Body of pancreas (tissue), 4 donors: Measurements from ENCODE around the gene FAM193B. TPM values are rescaled to one million over a fixed set of nuclear protein-coding genes. Genes with fewer than 3 reads are reported as not detected.

Experiments
- ATAC-seq: fragments of 150-250 bp; one replicate; pipeline ENCODE4 v1.9.1; 2016
- DNase-seq, 4 donors: peaks; one replicate each; pipeline ENCODE4 v3.0.0-alpha.2; 2019
- H3K27ac ChIP-seq, 4 donors: fragments of 200-600 bp; sonication (generic); 1 replicate in 3 of 4; 2 replicates in 1 of 4; pipeline versions ENCODE4 v1.5.1 to v1.6.1; 2016 to 2019; ENCODE audit warnings: mild to moderate bottlenecking in 1 of 4, mixed read lengths in 1 of 4, moderate library complexity in 1 of 4
- H3K27me3 ChIP-seq, 2 donors: fragments of 200-600 bp; sonication (generic); one replicate each; pipeline ENCODE4 v1.6.0; 2016; ENCODE audit warnings: mild to moderate bottlenecking in 1 of 2
- H3K36me3 ChIP-seq, 2 donors: fragments of 200-600 bp; sonication (generic); replicated peaks in 1 of 2; 2 replicates each; pipeline ENCODE4 v1.5.1; 2016; ENCODE audit warnings: low read depth in 2 of 2; ENCODE audit not compliant: insufficient read depth in 1 of 2
- H3K4me1 ChIP-seq: fragments of 200-600 bp; sonication (generic); one replicate; pipeline ENCODE4 v1.6.0; 2016
- H3K4me3 ChIP-seq, 2 donors: fragments of 200-600 bp; sonication (generic); 1 replicate in 1 of 2; 2 replicates in 1 of 2; pipeline ENCODE4 v1.5.1; 2016 to 2019
- H3K9me3 ChIP-seq, 3 donors: fragments of 200-600 bp; sonication (generic); 1 replicate in 2 of 3; 2 replicates in 1 of 3; pipeline ENCODE4 v1.5.1; 2016
- CTCF ChIP-seq, 7 experiments: fragments of 450-650 bp in 4 of 7; fragments of 200-600 bp in 3 of 7; sonication (generic) in 3 of 7; IDR thresholded peaks; one replicate each; pipeline ENCODE4 v1.5.1; 2016 to 2019; ENCODE audit warnings: antibody characterized with exemption in 7 of 7
- POLR2A ChIP-seq, 3 donors: fragments of 450-650 bp; IDR thresholded peaks; one replicate each; pipeline ENCODE4 v1.6.1; 2016; ENCODE audit warnings: antibody characterized with exemption in 3 of 3, mild to moderate bottlenecking in 2 of 3
- WGBS, 2 donors: methylation state at CpG; one replicate each; pipeline ENCODE4 v1.1.5; 2017; 5-methylcytosine and 5-hydroxymethylcytosine counted together
- intact Hi-C: fragments of 100-400 bp; cut with DNase I; formaldehyde crosslinking; loops from one replicate; pipeline ENCODE4 v1.15.1; 2023
- total RNA-seq, 2 donors: library from RNA; depleted of rRNA; stranded (reverse); fragments of >200 nt; gene quantifications; one replicate each; pipeline ENCODE4 v1.1.0, GENCODE V29; 2016

FAM193B gene
- total RNA-seq, 2 donors from 2014 or later, result 79.9 to 133 TPM

DNA sequence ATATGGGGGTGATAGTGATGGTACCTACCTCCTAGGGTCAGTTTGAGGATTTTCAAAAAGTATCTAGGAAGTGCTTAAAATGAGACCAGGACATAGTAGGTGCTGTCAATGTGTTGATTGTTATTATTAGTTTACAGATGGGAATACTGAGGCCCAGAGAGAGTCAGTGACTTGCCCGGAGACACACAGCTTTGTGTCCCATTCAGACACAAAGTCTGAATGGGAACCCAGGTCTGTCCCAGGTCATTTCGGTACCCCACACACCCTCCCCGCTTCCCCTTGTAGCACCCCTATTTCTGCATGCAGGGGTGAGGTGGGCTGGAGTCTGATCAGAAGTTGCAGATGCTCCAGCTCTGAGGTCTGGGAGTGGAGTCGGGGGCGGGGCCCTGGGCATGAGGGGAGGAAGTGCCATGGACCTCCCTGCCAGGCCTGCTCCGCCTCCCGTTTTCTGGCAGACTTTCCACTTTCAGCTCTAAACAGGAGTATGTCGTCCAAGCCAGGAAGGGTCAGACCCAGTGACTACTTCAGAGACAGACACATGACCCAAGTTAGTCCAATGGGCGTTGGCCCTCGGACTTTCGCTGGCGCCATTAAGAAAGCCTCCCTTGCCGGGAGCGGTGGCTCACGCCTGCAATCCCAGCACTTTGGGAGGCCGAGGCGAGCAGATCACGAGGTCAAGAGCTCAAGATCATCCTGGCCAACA, 77.7 kb downstream of the FAM193B start:
- DNase-seq, result no peak
- H3K27me3 ChIP-seq, result no peaks in the 10 kb centered on the region
- H3K27ac ChIP-seq, result no peak overlapping the region
- intact Hi-C loops, result loop anchor here (10.0 kb wide), 1 partner anchor 162 kb away; the partner anchor contains the start of gene MXD3
- no peaks in the 10 kb centered on the region for H3K9me3 ChIP-seq
- ATAC-seq, result no peak
- peaks cover 28% of the 10 kb centered on the region for H3K4me1 ChIP-seq
- no peak overlapping the region for H3K4me3 ChIP-seq
- TF ChIP-seq POLR2A (IDR thresholded peaks at IDR 0.05) (no peak), CTCF (IDR thresholded peaks at IDR 0.05) (no peak)
- no peaks in the 10 kb centered on the region for H3K36me3 ChIP-seq
- 81 to 90% methylated on average over 9 to 18 of the region's 18 CpGs for WGBS, 2 donors

DNA sequence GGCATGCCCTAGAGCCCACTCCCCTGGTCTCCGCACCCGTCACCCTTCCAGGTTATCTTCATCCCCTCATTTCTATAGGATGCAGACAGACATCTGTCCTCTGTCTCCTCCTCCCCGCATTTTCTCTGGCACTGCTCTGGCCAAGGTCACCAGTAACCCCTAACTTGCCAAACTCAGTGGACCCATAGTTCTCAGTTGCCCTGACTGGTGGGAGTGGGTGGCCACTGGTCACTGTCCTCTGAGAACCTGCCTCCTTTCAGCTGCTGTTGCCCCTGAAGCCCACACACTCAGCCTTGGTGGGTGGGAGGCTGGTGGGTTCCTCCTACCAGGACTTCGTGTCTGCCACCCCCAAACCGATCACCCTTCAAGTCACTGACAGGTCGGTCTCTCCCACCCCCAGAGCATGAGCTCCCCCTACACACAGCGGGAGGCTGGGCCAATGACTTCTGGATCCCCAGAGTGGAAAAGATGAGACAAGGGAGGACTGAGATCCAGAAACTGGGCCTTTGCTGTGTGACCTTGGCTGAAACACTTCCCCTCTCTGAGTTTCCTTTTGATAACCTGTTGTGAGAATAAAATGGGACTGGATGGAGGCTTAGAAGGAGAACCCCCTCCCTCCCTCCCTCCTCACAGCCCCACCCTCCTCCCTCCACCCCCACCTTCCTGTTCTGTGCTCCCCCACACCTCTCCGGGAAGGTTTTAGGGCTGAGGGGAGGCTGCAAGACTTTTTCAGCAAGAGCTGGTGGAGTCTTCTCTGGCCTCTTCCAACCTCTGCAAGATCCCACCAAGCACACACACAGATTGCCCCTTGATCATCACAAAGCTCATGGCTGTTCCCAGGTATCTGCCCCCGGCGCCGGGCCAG, 78.6 kb downstream of the FAM193B start:
- 75 to 76% methylated on average over 11 of the region's 11 CpGs for WGBS, 2 donors
- TF ChIP-seq POLR2A (IDR thresholded peaks at IDR 0.05) (no peak), CTCF (IDR thresholded peaks at IDR 0.05) (no peak)
- intact Hi-C loops, result loop anchor here (10.0 kb wide), 1 partner anchor 161 kb away; the partner anchor contains the start of gene MXD3
- Histone ChIP-seq H3K9me3 (no peaks in the 10 kb centered on the region), H3K4me3 (no peak overlapping the region), H3K4me1 (peaks cover 32% of the 10 kb centered on the region), H3K27me3 (no peaks in the 10 kb centered on the region), H3K27ac (no peak overlapping the region), H3K36me3 (no peaks in the 10 kb centered on the region)
- DNase-seq (no peak), ATAC-seq (no peak)

- H3K36me3 ChIP-seq, result no peaks in the 10 kb centered on the region
- H3K4me1 ChIP-seq, result peaks cover 32% of the 10 kb centered on the region
- ATAC-seq (no peak), DNase-seq (no peak)
- H3K9me3 ChIP-seq, result no peaks in the 10 kb centered on the region
- H3K27ac ChIP-seq, result no peak overlapping the region
- TF ChIP-seq POLR2A (IDR thresholded peaks at IDR 0.05), result no peak
- TF ChIP-seq CTCF (IDR thresholded peaks at IDR 0.05), result no peak
- no peaks in the 10 kb centered on the region for H3K27me3 ChIP-seq
- no peak overlapping the region for H3K4me3 ChIP-seq
- intact Hi-C loops, result loop anchor here (10.0 kb wide), 1 partner anchor 160 kb away; the partner anchor contains the start of gene MXD3
- 51 to 69% methylated on average over 4 of the region's 4 CpGs for WGBS, 2 donors
Observed at GRCh38 chr5:177474846-177475562, 79.4 kb downstream of the FAM193B start.

GRCh38 chr5:177474002-177474476, 80.3 kb downstream of the FAM193B start:
- DNase-seq (no peak), ATAC-seq (no peak)
- Histone ChIP-seq H3K27me3 (no peaks in the 10 kb centered on the region), H3K4me1 (peaks cover 23% of the 10 kb centered on the region), H3K9me3 (no peaks in the 10 kb centered on the region), H3K4me3 (no peak overlapping the region), H3K36me3 (no peaks in the 10 kb centered on the region), H3K27ac (peak overlapping the region in 1 of 4 donors; percentile 47)
- TF ChIP-seq POLR2A (IDR thresholded peaks at IDR 0.05) (no peak), CTCF (IDR thresholded peaks at IDR 0.05) (no peak)
- intact Hi-C loops, result loop anchor here (10.0 kb wide), 1 partner anchor 159 kb away; the partner anchor contains the start of gene MXD3
- WGBS, 2 donors, result 63 to 68% methylated on average over 7 of the region's 7 CpGs
